GM20431 (cell line): ENCODE data around the gene RCAN2.

Experiments used
- in situ Hi-C: fragments of 300-500 bp; cut with MseI, MboI; formaldehyde crosslinking; loops from one replicate; pipeline ENCODE4 v1.15.0; 2020; ENCODE audit warnings: low sequenced_read_pairs; ENCODE audit not compliant: unreplicated experiment

RCAN2 gene

DNA sequence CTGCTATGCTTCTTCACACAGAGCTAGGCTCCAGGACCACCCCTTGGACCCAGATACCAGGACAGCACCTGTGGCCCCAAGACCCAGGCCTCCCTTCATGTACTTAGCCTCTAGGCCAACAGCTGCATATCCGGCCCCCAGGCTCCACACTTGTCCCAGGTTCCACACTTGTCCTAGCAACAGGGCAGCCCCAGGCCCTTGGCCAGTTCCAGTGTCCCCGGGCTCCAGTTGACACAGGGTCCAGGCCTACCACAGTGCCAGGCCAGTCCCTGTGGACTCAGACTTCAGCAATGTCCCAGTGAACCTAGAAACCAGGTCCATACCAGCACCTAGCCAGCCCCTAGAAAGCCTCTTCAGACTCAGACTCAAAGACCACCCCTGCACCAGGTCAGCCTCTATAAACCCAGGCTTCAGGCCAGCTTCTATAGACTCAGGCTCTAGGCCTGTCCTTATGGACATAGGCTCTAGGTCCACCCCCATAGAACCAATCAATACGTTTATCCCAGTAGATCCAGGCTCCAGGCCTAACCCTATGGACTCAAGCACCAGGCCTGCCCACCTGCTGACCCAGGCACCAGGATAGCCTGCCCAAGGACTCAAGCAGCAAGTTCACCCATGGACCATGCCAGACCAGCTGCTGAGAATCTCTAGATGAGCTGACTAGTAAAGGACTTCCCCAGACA is 46.3 kb downstream of the RCAN2 start:
- in situ Hi-C loops: no loop called here

DNA sequence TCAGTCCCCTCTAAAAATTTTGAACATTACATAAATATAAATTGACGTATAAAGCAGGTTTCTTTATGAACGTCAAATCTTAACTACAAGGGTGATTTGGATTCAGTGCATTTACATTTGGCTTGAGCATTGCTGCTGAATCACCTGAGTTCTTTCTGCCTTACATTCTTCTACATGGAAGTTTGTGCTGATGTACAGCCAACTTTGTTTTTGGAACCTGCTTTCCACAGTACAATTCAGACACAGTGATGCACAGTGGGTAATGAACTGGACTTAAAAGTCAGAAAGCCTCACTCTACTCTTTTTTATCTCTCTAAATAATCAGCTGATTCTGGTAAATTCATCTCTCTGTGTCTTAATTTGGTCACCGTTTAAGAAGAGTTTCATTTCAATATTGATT is 47.6 kb downstream of the RCAN2 start:
- in situ Hi-C loops: no loop called here

DNA sequence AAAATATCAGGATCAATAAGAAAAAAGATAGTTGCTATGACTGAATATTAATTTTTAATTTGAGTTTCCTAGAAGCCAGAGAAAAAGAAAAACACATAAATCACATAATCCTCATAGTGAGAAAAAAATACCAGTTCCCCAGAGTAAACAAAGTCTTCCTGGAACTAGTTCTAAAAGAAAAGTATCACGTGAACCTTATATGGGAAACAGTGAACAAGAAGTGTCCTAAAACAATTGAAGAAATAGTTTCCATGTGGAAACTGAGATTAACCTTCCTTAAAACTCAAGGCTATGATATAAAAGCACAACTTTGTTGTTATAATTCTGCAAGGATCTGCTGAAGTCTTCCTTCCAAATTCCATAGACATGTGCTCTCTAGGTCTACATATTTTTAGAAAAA is 50.6 kb downstream of the RCAN2 start:
- in situ Hi-C loops: no loop called here

DNA sequence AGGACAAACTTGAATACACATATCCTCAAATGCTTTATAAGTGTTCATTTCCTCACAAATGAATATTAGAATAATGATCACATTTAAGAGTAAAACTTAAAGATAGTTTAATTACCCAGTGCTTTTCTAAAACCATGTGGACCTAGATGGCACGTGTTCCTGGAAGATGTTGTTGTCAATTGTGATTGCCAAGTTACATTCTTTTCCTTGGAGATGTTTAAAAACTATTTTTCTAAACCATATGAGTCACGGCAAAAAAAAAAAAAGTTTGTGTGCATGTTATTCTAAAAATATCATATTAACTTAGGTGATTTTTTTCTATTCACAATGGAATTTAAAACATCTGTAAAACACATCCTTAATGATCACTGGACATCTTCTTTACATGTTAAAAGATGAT is 51.1 kb downstream of the RCAN2 start:
- in situ Hi-C loops: no loop called here

DNA sequence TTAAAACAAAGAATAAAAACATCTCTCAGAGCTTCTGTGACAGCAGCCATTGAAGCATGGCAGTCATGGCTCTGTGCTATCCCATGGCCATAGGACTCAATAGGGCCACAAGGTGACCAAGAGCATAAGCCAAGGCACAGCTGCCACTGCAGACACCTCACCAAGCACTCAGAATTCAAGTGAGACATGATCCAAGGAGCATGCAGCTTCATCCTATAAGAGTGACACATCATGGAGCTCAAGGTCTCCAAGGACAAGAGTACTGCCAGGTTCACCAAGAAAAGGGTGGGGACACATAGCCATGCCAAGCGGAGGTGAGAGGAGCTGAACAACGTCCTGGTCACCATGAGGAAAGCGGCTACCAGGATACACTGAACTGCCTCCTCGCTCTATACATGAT is 53.0 kb downstream of the RCAN2 start:
- in situ Hi-C loops: no loop called here

DNA sequence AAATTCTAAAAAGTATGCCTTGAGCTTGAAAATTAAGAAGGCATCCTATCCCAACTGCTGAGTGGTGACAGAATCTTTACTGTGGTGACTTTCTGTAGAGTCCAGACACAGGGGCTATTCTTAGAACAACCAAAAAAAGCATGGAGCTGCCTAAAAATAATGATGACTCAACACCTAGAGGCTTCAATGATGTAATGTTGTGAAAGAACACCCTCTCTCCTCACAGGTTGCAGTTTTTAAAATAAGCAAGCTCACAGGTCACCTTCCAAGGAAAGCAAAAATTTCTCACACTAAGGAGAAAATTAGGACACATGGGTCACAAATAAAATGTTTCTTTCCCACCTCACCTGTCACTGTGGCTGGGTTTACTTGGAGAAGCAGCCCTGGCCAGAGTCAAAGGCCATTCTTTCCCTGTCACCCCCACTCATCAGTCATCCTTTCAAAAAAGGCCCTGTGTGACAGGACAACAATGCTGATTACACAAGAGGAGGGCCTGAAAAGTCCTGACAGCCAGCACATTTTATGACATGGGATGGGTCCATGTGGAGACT is 53.5 kb downstream of the RCAN2 start:
- in situ Hi-C loops: no loop called here

DNA sequence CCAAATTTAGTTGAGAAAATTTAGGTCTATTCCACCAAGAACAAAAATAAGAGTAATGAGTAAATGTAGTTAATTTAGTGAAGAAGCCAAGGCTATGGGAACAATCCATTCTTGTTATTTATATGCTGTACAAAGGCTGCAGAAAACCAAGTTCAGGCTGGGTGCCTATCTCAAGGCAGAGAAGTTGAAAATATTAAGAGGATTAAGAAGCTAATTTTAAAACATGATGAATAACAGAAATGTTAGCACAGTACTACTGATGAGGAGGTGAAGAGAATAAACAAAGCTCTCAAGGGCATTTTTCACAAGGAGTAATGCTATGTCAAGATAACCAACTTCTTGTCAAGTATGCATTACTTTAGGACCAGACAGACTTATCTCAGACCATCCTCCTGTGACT is 68.6 kb downstream of the RCAN2 start:
- in situ Hi-C loops: loop anchor here (25.0 kb wide), 1 partner anchor 335 kb away; no protein-coding TSS in a partner anchor

DNA sequence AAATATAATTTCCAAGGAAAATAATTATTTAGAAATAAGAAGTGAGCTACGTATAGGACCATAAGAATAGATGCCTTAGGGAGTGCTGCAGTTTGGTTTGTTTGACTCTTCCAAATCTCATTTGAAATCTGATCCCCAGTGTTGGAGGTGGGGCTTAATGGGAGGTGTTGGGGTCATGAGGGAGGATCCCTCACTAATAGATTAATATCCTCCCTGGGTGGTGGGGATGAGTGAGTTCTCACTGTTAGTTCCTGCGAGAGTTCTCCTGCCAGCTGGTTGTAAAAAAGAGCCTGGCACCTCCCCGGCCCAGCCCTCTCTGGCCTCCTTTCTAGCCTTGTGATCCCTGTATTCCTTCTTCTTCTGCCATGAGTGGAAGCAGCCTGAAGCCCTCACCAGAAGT is 69.3 kb downstream of the RCAN2 start:
- in situ Hi-C loops: loop anchor here (25.0 kb wide), 1 partner anchor 335 kb away; no protein-coding TSS in a partner anchor

DNA sequence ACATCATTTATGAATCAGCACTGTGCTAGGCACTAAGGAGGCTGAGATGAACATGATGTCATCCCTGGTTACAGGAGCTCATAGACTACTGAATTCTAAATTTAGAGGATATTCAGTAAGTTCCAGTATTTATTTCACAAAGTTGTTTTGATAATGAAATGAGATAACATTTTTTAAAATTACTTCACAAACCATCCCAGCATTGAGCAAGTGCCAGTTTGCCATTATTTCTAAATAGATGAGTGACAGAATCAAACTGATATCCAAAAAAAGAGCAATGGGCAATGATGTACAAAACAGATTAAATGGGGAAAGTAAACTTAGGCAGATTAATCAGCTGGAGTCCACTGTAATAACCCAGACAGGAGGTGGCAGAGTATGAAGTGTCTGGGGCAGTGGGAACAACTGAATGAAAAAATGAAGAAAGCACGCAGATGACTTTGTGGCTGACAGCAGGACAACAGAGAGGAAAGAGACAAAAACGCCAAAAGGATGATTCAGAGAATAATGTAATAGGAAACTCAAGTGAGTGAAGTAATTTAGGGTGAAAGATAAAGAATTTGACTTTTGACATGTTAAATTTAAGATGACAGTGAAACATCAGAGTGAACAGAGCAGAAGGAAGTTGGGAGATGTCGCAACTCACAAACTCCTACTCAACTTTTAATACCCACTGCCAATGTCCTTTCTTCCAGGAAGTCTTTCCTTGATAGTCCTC is 70.2 kb downstream of the RCAN2 start:
- in situ Hi-C loops: loop anchor here (25.0 kb wide), 1 partner anchor 334 kb away; no protein-coding TSS in a partner anchor

DNA sequence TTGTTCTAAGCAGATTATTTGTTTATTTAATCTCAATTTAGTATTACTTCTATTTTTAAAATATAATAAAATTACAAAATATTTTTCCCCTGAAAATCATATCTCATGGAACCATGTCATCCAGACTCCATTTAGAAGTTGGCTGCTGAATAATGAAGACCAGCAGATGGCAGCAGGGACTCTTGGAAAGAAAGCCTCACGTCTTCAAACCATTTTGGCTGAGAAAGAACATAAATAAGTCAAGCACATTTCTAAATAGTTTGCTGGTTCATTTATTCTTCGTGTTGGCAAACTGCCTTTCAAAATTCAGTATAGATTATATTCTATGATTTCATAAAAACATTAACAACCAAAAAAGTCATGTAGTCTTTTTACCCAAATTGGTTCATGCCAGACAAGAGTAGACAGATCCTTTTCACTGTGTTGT is 71.7 kb downstream of the RCAN2 start:
- in situ Hi-C loops: loop anchor here (10.0 to 25.0 kb wide), 2 partner anchors 185 to 332 kb away; no protein-coding TSS in a partner anchor

DNA sequence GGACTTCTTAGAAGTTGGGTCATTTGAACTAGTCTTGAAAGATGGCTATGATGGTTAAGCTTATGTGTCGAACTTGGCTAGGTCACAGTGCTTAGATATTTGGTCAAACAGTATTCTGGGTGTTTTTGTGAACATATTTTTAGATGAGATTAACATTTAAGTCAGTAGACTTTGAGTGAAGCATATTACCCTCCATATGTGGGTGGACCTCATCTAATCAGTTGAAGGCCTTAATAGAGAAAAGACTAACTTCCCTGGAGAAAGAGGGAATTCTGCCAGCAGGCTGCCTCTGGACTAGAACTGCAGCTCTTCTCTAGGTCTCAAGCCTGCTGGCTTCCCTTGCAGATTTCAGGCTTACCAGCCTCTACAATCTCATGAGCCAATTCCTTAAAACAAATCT is 76.9 kb downstream of the RCAN2 start:
- in situ Hi-C loops: loop anchor here (10.0 to 25.0 kb wide), 2 partner anchors 180 to 327 kb away; no protein-coding TSS in a partner anchor

DNA sequence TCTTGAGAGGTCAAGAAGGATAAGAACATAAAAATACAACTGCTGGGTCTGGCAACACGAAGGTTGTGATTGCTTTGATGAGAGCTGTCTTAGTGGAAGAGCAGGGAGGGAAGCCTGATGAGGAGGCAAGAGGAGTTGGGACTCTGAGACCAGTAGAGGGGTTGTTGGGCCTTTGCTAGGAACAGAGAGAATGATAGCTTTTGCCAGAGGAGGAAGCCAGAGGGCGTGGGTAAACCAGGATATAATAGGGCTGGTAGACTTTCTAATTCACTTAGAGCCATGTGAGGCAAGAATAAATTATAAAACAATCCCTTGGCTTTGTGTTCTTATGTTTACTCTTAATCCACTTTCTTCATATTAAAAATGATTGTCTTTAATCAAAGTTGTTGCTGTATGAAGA is 78.6 kb downstream of the RCAN2 start:
- in situ Hi-C loops: loop anchor here (10.0 to 25.0 kb wide), 2 partner anchors 178 to 325 kb away; no protein-coding TSS in a partner anchor

DNA sequence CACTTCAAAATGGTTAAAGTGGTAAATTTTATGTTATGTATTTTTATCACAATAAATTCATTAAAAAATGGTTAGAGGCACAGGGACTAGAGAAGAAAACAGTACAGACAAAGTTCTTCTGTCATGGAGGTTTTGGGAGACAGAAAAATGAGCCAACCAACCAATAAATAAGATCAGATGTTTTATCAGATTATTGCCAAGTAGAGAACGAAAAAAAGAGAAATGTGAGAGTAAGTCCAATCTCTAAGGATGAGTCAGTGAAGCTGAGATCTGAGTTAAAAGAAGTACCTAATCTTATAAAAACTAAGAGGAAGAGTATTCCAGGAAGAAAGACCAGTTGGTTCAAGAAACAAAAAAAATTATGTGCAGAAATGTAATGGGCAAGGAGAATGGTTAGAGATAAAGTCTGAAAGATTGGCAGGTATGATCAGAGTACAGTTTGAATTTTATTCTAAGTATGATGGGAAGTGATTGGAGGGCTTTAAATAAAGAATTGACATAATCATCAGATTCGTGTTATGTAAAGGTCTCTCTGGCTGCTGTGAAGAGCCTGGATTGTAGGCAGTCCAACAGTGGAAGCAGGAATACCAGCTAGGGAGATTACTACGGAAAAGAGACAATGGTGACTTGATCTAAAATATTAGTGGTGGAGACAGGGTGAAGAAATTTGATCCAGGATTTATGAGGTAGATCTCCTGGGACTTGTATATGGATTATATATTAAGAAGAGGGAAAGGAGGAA is 79.6 kb downstream of the RCAN2 start:
- in situ Hi-C loops: loop anchor here (10.0 to 25.0 kb wide), 2 partner anchors 177 to 324 kb away; no protein-coding TSS in a partner anchor

DNA sequence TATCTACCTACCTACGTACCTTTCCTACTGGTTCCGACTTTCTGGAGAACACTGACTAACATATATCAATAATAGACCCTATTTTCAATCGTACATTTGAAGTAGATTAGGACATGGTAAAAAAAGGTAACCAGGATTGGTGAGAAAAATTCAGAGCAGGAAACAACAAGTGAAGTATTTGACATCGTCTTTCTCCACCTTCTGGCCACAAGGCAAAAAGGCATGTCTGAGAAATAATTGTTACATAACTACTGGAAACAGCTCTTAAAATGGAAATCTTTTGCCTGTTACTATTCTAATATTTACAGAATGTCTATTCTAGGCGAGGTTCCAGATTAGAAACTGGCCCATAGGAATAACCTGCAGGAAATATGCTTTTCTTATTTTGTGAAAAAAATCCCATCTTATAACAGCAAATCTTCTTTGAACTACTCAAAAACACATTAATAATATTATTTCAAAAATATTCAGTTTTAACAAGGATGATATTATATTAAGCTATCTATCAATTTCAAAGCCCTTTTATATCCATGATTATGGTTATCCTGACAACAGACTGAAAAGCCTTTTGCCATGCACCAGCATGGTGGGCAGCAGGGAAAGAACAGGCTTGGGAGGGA is 80.8 kb downstream of the RCAN2 start:
- in situ Hi-C loops: loop anchor here (10.0 to 25.0 kb wide), 2 partner anchors 176 to 323 kb away; no protein-coding TSS in a partner anchor

DNA sequence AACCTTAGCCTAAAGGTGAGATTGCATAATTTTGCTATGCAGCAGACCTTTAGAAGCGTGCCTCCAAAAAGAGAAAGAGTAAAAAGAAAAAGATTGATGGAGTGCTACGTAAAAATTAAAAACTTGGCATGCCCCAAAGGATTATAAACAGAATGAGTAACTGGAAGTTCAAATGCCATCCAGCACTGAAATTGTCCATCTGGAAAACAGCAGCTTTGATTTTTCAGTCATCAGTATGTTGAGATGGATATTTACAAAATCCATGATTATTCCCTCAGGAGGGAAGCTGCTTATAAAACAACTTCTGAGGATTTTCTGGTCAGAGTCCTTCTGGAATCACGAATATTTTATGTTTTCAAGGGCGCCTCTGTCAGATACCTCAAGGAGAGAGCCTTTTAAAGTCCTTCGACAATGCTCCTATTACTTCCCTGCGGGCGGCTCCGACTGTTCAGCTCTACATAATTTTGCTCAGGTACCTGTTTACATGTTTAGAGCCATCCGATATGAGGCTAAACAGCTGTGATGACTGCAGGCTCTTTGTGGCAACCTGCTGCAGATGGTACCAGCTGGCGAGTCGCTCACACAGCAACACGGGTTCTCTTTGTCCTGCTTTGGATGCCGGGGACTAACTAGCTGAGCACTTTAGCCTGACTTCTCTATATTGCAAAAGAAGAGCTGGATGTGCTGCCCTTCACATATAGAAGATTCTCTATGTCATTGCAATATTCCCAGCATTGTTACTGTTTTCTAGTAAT is 83.3 kb downstream of the RCAN2 start:
- in situ Hi-C loops: loop anchor here (25.0 kb wide), 1 partner anchor 321 kb away; no protein-coding TSS in a partner anchor

DNA sequence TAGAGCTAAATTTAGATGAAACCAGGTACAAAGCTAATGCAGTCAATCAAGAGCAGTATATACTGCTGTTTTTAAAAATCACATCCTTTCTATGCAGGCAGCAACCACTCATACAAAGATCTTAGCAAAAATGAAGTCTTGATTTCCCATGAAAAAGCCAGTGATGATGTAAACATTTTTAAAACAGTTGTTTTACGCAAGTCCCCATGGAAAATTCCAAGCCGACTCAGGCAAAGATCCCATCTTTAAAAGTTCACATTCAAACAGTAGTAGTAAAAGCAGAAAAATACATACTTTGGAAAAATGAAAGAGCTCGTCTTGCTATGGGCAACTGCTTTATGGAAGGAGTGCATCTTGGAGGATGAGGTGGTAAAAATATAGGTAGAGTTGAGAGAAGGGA is 84.0 kb downstream of the RCAN2 start:
- in situ Hi-C loops: loop anchor here (25.0 kb wide), 1 partner anchor 320 kb away; no protein-coding TSS in a partner anchor

DNA sequence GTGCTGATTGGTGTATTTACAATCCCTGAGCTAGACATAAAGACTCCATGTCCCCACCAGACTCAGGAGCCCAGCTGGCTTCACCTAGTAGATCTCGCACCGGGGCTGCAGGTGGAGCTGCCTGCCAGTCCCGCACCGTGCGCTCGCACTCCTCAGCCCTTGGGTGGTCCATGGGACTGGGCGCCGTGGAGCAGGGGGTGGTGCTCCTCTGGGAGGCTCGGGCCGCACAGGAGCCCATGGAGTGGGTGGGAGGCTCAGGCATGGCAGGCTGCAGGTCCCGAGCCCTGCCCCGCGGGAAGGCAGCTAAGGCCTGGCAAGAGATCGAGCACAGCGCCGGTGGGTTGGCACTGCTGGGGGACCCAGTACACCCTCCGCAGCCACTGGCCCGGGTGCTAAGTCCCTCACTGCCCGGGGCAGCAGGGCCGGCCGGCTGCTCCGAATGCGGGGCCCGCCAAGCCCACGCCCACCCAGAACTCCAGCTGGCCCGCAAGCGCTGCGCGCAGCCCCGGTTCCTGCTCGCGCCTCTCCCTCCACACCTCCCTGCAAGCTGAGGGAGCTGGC is 85.5 kb downstream of the RCAN2 start:
- in situ Hi-C loops: loop anchor here (25.0 kb wide), 1 partner anchor 318 kb away; no protein-coding TSS in a partner anchor

DNA sequence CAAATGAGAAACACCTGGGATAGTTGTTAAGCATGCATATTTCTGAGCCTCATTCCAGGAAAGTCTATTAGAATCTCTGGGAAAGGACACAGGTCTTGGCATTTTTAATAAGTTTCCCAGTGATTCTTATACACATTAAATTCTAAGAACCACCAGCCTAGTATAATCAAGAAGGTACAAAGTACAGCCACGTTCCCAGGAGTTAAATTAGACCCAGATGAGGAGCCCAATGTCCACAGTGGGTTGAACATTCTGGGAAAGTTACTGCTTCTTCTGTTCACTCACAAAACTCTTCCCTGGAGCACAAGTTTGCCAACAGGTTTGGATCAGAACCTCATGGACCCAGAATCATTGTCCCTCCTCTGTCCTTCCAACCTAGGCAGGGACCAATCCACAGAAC is 90.4 kb downstream of the RCAN2 start:
- in situ Hi-C loops: loop anchor here (25.0 kb wide), 1 partner anchor 314 kb away; no protein-coding TSS in a partner anchor
